AG04450 (cell line): ENCODE data around the gene AGAP3. TPM values are rescaled to one million over a fixed set of nuclear protein-coding genes. Genes with fewer than 3 reads are reported as not detected.

ENCODE experiments used
- CTCF ChIA-PET: fragments of 300-600, 350-600 bp; formaldehyde crosslinking; extraction: SDS; loops from one replicate; lab custom pipeline; 2022; ENCODE audit warnings: antibody characterized with exemption, inconsistent platforms; lab: Charles Lee
- POLR2A ChIA-PET: fragments of 350-600 bp; formaldehyde crosslinking; extraction: SDS; loops from one replicate; lab custom pipeline; 2021; ENCODE audit warnings: antibody characterized with exemption, inconsistent platforms; lab: Yijun Ruan, JAX
- DNase-seq: peaks from one replicate; pipeline ENCODE4 v3.0.0-alpha.2; 2011; ENCODE audit warnings: low read depth, low spot score
- H3K27ac ChIP-seq: one replicate; pipeline ENCODE4 v1.5.1; 2012; ENCODE audit warnings: low read depth, low read length, control low read depth
- H3K27me3 ChIP-seq: one replicate; pipeline ENCODE4 v1.6.0; 2012; ENCODE audit warnings: low read length; ENCODE audit not compliant: control insufficient read depth, insufficient read depth
- H3K4me3 ChIP-seq: 2 replicates; pipeline ENCODE4 v1.5.1; 2011; ENCODE audit warnings: mild to moderate bottlenecking, low read depth, low read length, control low read depth
- H3K9me3 ChIP-seq: 2 replicates; pipeline ENCODE4 v1.5.1; 2012; ENCODE audit warnings: low read length; ENCODE audit not compliant: control insufficient read depth, insufficient read depth
- CTCF ChIP-seq: IDR thresholded peaks from 2 replicates; pipeline ENCODE4 v1.5.1; 2011; ENCODE audit warnings: low read depth, low read length, control low read depth, inconsistent platforms
- polyA plus RNA-seq: library from polyadenylated mRNA; depleted of rRNA; stranded (reverse); fragments of >200 nt; gene quantifications from 2 replicates; pipeline ENCODE4 v1.2.3, GENCODE V29; 2011

AGAP3 gene
- polyA plus RNA-seq, 1 experiment = 44.6 TPM

GRCh38 chr7:151125470-151125845 lies 39.2 kb downstream of the AGAP3 start:
- no peaks in the 10 kb centered on the region; the same call in 1 of the 2 replicates for H3K9me3 ChIP-seq
- no peak for TF ChIP-seq CTCF
- ChIA-PET CTCF (interaction anchor here (0.6 to 4.0 kb wide), 2 partner anchors 15 to 137 kb away, joined by 3 to 21 read pairs; no protein-coding TSS in a partner anchor), POLR2A (no interaction called here)
- no peak for DNase-seq
- H3K4me3 ChIP-seq = peak overlapping the region; percentile 13; the same call in 1 of the 2 replicates
- H3K27ac ChIP-seq = no peak overlapping the region
- no peaks in the 10 kb centered on the region for H3K27me3 ChIP-seq

DNA sequence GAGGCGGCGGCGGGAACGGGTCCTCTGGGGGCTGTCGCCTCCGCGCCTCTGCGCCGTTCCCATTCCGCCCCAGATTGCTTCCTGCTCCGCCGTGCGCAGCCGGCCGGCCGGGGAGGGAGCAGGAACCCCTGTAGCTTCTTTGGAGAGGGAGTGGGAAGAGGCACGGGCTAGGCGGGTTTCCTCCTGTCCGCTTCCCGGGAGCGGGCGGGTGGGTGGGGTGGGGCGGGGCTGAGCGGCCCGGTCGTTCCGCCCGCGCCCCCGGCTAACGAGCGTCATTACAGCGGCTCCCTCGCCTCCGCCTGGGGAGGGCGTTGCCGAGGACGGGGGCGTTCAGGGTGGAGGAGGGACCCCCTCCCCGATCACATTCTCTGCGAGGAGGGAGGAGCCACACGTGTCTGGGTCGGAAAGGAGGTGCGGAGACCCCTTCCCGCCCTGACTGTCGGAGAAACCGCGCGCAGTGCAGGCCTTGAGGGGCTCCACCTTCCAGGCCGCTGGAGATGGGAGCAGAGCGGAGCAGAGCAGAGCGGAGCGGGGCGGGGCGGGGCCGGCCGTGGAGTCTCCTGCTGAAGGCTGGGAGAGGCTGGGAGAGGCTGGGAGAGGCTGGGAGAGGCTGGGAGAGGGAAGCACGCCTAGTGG lies 39.7 kb downstream of the AGAP3 start:
- CTCF ChIA-PET = interaction anchor here (4.0 kb wide), 1 partner anchor 16 kb away, joined by 21 read pairs; no protein-coding TSS in a partner anchor

GRCh38 chr7:151126491-151127137 lies 40.3 kb downstream of the AGAP3 start:
- ChIA-PET POLR2A (no interaction called here), CTCF (no interaction called here)
- TF ChIP-seq CTCF = no peak
- Histone ChIP-seq H3K27me3 (no peaks in the 10 kb centered on the region), H3K9me3 (no peaks in the 10 kb centered on the region; the same call in 1 of the 2 replicates), H3K4me3 (no peak overlapping the region), H3K27ac (no peak overlapping the region)
- no peak for DNase-seq

More for the DNA sequence above, 39.7 kb downstream of the AGAP3 start:
- no peaks in the 10 kb centered on the region for H3K27me3 ChIP-seq
- POLR2A ChIA-PET = no interaction called here
- H3K27ac ChIP-seq = no peak overlapping the region
- peak overlapping the region; percentile 13; the same call in 1 of the 2 replicates for H3K4me3 ChIP-seq
- DNase-seq = no peak
- no peaks in the 10 kb centered on the region; the same call in 1 of the 2 replicates for H3K9me3 ChIP-seq
- no peak for TF ChIP-seq CTCF

DNA sequence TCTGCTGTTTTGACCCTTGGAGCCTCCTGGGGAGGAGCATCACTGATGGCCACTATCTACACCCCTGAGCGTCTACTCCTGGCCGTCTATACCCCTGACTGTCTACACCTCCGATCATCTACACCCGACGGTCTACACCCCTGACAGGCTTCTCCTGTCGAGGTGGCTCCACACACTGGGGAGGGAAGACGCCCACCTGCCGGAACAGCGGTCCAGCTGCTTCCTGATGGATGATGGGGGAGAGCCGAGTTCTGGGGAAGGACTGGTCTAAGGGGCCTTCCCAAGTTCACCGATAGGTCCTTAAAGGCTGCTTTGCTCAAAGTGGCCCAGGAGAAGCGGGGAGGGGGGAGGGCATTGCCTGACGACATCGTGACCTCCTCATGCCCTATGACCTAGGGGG lies 41.9 kb downstream of the AGAP3 start:
- H3K27me3 ChIP-seq = no peaks in the 10 kb centered on the region
- ChIA-PET CTCF (no interaction called here), POLR2A (no interaction called here)
- no peak for TF ChIP-seq CTCF
- H3K4me3 ChIP-seq = no peak overlapping the region
- no peak for DNase-seq
- no peaks in the 10 kb centered on the region; the same call in 1 of the 2 replicates for H3K9me3 ChIP-seq
- no peak overlapping the region for H3K27ac ChIP-seq

DNA sequence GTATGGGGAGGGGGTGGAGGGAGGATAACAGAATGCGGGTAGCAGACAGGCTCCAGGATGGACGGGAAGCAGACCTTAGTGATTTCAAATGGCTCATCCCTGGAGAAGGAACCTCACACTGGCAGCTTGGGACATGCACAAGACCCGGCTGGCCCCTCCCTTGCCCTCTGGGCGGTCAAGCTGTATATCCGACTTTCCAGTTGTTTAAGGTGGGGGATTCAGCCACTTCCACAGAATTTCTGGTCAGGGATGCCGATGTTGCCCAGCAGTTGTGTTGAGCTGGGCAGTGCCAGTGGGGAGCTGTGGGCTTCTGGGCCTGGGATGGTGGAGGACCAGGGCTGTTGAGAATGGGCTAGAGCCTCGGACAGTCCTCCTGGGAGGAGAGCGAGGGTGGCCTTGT lies 42.4 kb downstream of the AGAP3 start:
- Histone ChIP-seq H3K27ac (no peak overlapping the region), H3K4me3 (no peak overlapping the region), H3K27me3 (no peaks in the 10 kb centered on the region), H3K9me3 (no peaks in the 10 kb centered on the region; the same call in 1 of the 2 replicates)
- TF ChIP-seq CTCF = no peak
- no peak for DNase-seq
- ChIA-PET POLR2A (no interaction called here), CTCF (no interaction called here)
